Activated naive CD4-positive, alpha-beta T cell treated with anti-CD3 and anti-CD28 coated beads, Interleukin-2, amount 50 U/mL, for 24 hours (primary cell): ENCODE measurements around the gene VPREB3.

ENCODE experiments used
- H3K27ac Mint-ChIP-seq: one replicate; pipeline ENCODE4 v1.8.0; 2021; ENCODE audit warnings: mild to moderate bottlenecking, mixed read lengths
- H3K27me3 Mint-ChIP-seq: one replicate; pipeline ENCODE4 v1.8.0; 2021; ENCODE audit warnings: mixed read lengths
- H3K36me3 Mint-ChIP-seq: one replicate; pipeline ENCODE4 v1.8.0; 2021; ENCODE audit warnings: mixed read lengths
- H3K4me1 Mint-ChIP-seq: one replicate; pipeline ENCODE4 v1.8.0; 2021; ENCODE audit warnings: mixed read lengths
- H3K4me3 Mint-ChIP-seq: one replicate; pipeline ENCODE4 v1.8.0; 2021; ENCODE audit warnings: mild to moderate bottlenecking, mixed read lengths
- H3K9me3 Mint-ChIP-seq: one replicate; pipeline ENCODE4 v1.8.0; 2021; ENCODE audit warnings: mixed read lengths

Gene VPREB3

GRCh38 chr22:23786752-23787599, 32.8 kb upstream of the VPREB3 start, which contains the start of gene SMARCB1:
TSS of gene SMARCB1 (plus strand) at chr22:23786966. CDS start at chr22:23787170, 204 bp downstream.
- Mint-ChIP-seq H3K4me1 (peaks cover 44% of the 10 kb centered on the region), H3K27ac (peak within 1 kb of the TSS; percentile 96), H3K9me3 (no peaks in the 10 kb centered on the region), H3K27me3 (no peaks in the 10 kb centered on the region), H3K36me3 (no peaks in the 10 kb centered on the region), H3K4me3 (peak within 1 kb of the TSS; percentile 91)

- H3K4me3 Mint-ChIP-seq = peak overlapping the region; percentile 91
- H3K4me1 Mint-ChIP-seq = peaks cover 38% of the 10 kb centered on the region
- H3K9me3 Mint-ChIP-seq = no peaks in the 10 kb centered on the region
These were observed 32.1 kb upstream of the VPREB3 start for GRCh38 chr22:23786261-23786710.

DNA sequence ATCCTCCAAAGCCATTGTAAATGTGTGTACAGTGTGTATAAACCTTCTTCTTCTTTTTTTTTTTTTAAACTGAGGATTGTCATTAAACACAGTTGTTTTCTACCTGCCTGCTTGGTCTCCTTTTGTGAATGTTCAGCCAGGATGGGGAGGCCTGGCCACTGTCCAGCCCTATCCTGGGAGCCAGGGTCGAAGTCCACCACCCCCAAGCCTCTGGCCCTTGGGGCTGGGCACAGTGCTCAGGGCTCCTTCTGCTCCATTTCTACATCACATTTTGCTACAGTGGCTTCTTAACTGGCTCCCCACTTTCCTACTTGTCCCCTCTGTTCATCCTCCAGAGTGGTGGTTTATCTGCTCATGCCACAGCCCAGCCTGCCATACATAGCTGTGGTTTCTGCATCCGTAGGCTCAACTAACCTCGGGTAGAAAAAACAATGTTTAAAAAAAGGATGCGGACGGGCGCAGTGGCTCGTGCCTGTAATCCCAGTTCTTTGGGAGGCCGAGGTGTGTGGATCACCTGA, 30.0 kb upstream of the VPREB3 start:
- Mint-ChIP-seq H3K4me3 (no peak overlapping the region), H3K27ac (no peak overlapping the region), H3K27me3 (no peaks in the 10 kb centered on the region), H3K4me1 (peaks cover 30% of the 10 kb centered on the region), H3K36me3 (no peaks in the 10 kb centered on the region), H3K9me3 (no peaks in the 10 kb centered on the region)

More at GRCh38 chr22:23786261-23786710, 32.1 kb upstream of the VPREB3 start:
- no peaks in the 10 kb centered on the region for H3K27me3 Mint-ChIP-seq
- H3K27ac Mint-ChIP-seq = peak overlapping the region; percentile 96
- no peaks in the 10 kb centered on the region for H3K36me3 Mint-ChIP-seq

DNA sequence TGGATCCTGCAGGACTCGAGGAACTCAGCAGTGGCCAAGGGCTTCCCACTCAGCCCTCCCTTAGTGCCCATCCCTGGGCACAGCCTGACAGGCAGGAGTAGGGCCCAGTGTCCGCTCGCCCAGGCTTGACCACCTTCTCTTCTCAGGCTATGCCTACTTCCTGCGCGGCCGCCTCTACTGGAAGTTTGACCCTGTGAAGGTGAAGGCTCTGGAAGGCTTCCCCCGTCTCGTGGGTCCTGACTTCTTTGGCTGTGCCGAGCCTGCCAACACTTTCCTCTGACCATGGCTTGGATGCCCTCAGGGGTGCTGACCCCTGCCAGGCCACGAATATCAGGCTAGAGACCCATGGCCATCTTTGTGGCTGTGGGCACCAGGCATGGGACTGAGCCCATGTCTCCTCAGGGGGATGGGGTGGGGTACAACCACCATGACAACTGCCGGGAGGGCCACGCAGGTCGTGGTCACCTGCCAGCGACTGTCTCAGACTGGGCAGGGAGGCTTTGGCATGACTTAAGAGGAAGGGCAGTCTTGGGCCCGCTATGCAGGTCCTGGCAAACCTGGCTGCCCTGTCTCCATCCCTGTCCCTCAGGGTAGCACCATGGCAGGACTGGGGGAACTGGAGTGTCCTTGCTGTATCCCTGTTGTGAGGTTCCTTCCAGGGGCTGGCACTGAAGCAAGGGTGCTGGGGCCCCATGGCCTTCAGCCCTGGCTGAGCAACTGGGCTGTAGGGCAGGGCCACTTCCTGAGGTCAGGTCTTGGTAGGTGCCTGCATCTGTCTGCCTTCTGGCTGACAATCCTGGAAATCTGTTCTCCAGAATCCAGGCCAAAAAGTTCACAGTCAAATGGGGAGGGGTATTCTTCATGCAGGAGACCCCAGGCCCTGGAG, 29.3 kb upstream of the VPREB3 start:
- H3K9me3 Mint-ChIP-seq = no peaks in the 10 kb centered on the region
- H3K4me1 Mint-ChIP-seq = peaks cover 27% of the 10 kb centered on the region
- H3K27me3 Mint-ChIP-seq = no peaks in the 10 kb centered on the region
- no peak overlapping the region for H3K4me3 Mint-ChIP-seq
- no peak overlapping the region for H3K27ac Mint-ChIP-seq
- no peaks in the 10 kb centered on the region for H3K36me3 Mint-ChIP-seq

DNA sequence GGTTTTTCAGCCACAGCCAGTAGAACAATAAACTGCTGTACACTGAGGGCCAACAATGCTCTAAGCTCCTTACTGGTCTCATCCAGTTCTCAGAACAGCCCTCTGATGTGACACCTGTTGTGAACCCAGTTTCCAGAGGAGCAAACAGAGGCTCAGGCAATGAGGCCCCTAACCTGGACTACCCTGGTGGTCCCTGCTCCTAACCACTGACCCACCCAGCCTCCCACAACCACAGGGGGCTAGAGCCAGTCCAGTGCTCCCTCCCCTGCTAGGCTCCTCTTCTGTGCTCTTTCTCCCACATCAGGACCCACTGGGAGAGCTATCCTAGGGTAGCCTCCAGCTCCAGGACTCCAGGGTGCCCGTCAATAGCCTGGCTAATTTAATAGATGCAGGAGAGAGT, 28.5 kb upstream of the VPREB3 start:
- H3K9me3 Mint-ChIP-seq = no peaks in the 10 kb centered on the region
- H3K27me3 Mint-ChIP-seq = no peaks in the 10 kb centered on the region
- H3K4me3 Mint-ChIP-seq = no peak overlapping the region
- no peaks in the 10 kb centered on the region for H3K36me3 Mint-ChIP-seq
- H3K4me1 Mint-ChIP-seq = peaks cover 18% of the 10 kb centered on the region
- H3K27ac Mint-ChIP-seq = no peak overlapping the region

GRCh38 chr22:23782252-23782651, 28.0 kb upstream of the VPREB3 start:
- Mint-ChIP-seq H3K27ac (no peak overlapping the region), H3K4me1 (peaks cover 15% of the 10 kb centered on the region), H3K4me3 (no peak overlapping the region), H3K27me3 (no peaks in the 10 kb centered on the region), H3K9me3 (no peaks in the 10 kb centered on the region), H3K36me3 (no peaks in the 10 kb centered on the region)

DNA sequence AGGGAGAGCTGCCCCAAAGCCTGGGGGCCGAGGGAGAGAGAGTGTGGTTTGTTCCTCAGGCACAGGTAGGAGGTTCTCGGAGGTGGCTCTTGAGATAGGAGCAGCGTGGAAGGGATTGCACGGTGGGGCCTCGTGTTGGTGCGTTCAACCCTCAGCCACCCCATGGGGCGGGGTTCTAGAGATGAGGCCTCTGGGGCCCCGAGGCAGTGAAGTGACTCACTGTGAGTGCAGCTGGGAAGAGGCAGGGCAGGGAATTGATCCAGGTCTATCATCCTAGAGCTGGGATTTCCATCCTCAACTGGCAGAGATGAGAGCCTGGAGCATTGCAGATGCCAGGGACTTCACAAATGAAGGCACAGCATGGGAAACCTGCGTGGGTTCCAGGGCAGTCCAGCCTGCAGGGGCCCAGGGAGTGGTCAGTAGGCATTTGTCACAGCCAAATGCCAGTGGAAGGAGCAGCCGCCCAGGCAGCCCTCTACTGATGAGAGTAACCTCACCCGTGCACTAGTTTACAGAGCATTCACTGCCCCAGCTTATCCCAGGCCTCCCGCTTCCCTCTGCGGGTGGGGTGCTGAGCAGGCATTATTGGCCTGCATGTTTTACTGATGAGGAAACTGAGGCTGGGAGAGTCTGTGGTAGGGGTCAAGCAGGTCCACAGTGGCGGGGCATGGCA, 27.4 kb upstream of the VPREB3 start:
- no peaks in the 10 kb centered on the region for H3K27me3 Mint-ChIP-seq
- H3K36me3 Mint-ChIP-seq = no peaks in the 10 kb centered on the region
- H3K27ac Mint-ChIP-seq = no peak overlapping the region
- H3K9me3 Mint-ChIP-seq = no peaks in the 10 kb centered on the region
- H3K4me1 Mint-ChIP-seq = peaks cover 14% of the 10 kb centered on the region
- no peak overlapping the region for H3K4me3 Mint-ChIP-seq

DNA sequence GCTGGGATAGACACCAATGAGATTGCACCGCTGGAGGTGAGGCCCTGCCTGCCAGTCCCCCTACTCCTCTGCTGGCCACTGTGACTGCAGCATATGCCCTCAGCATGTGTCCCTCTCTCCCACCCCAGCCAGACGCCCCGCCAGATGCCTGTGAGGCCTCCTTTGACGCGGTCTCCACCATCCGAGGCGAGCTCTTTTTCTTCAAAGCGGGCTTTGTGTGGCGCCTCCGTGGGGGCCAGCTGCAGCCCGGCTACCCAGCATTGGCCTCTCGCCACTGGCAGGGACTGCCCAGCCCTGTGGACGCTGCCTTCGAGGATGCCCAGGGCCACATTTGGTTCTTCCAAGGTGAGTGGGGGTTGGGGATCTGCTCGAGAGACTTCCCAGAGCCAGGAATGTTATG, 26.8 kb upstream of the VPREB3 start:
- peaks cover 8% of the 10 kb centered on the region for H3K4me1 Mint-ChIP-seq
- H3K9me3 Mint-ChIP-seq = no peaks in the 10 kb centered on the region
- no peaks in the 10 kb centered on the region for H3K27me3 Mint-ChIP-seq
- H3K36me3 Mint-ChIP-seq = no peaks in the 10 kb centered on the region
- H3K4me3 Mint-ChIP-seq = no peak overlapping the region
- H3K27ac Mint-ChIP-seq = no peak overlapping the region

GRCh38 chr22:23780146-23780748, 26.0 kb upstream of the VPREB3 start:
- H3K27ac Mint-ChIP-seq = no peak overlapping the region
- H3K9me3 Mint-ChIP-seq = no peaks in the 10 kb centered on the region

DNA sequence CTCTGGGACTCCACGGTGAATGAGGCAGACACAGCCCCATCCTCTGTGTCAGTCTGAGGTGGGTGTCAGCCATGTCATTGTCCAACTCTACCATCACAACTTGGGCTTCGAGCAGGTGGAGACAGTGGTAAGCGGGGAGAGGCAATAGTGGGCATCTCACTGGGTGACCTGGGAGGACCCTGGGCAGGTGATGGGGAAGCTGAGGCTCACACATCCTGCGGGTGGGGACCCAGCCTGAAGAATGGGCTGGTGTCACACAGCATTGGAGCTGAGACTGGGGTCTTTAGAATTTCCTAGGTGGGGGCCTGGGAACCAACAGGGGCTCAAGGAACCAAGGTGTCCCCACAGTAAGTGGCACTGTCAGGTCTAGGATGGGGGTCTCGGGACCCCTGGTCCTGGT, 25.5 kb upstream of the VPREB3 start:
- Mint-ChIP-seq H3K36me3 (no peaks in the 10 kb centered on the region), H3K27ac (no peak overlapping the region), H3K9me3 (no peaks in the 10 kb centered on the region), H3K4me3 (no peak overlapping the region), H3K4me1 (peaks cover 7% of the 10 kb centered on the region), H3K27me3 (no peaks in the 10 kb centered on the region)

More at GRCh38 chr22:23780146-23780748, 26.0 kb upstream of the VPREB3 start:
- Mint-ChIP-seq H3K4me3 (no peak overlapping the region), H3K4me1 (peaks cover 7% of the 10 kb centered on the region), H3K27me3 (no peaks in the 10 kb centered on the region), H3K36me3 (no peaks in the 10 kb centered on the region)

- Mint-ChIP-seq H3K27ac (no peak overlapping the region), H3K9me3 (no peaks in the 10 kb centered on the region), H3K4me3 (no peak overlapping the region), H3K36me3 (no peaks in the 10 kb centered on the region), H3K4me1 (peaks cover under 1% of the 10 kb centered on the region), H3K27me3 (no peaks in the 10 kb centered on the region)
These were observed 24.9 kb upstream of the VPREB3 start for GRCh38 chr22:23779083-23779482.

GRCh38 chr22:23778577-23778900, 24.3 kb upstream of the VPREB3 start:
- Mint-ChIP-seq H3K36me3 (no peaks in the 10 kb centered on the region), H3K4me1 (peaks cover under 1% of the 10 kb centered on the region), H3K9me3 (no peaks in the 10 kb centered on the region), H3K27me3 (no peaks in the 10 kb centered on the region), H3K27ac (no peak overlapping the region), H3K4me3 (no peak overlapping the region)

DNA sequence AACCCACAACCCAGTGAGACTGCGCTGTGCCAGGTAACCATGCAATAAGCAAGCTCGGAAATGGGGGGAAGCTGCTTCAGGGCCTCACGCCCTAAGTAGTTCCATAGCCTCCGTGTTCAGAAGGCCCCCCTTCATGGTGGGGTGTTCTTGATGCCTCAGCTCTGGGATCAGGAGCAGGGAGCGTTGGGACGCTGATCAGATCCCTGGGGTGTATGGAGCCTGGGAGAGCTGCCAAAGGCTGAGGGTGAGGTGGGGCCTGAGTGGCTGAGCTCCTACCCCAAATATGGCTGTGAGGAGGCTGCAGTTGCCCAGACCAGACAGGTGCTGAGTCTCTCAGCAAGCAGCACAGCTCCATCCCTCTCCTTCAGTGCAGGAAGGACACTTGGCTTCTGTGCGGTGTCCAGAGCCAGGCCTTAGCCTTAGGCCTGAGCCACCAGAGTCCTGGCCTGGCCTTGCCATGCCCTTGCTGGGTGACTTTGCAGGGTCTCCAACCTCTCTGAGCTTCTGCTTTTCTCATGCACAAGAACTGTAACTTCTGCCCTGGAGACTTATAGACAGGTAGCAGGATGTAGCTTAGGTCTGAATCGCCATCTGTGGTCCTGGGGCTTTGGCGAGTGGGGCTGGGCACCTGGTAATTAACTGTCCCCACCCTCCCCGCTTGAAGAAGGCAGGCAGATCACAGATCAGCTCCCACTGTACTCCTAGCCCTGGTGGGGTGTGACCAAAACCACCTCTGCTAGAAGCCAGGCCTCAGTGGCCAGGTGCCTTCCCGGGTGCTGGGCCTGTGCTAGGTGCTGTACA, 23.8 kb upstream of the VPREB3 start:
- Mint-ChIP-seq H3K27me3 (no peaks in the 10 kb centered on the region), H3K4me1 (peaks cover 6% of the 10 kb centered on the region), H3K4me3 (no peak overlapping the region), H3K27ac (no peak overlapping the region), H3K9me3 (no peaks in the 10 kb centered on the region), H3K36me3 (no peaks in the 10 kb centered on the region)

DNA sequence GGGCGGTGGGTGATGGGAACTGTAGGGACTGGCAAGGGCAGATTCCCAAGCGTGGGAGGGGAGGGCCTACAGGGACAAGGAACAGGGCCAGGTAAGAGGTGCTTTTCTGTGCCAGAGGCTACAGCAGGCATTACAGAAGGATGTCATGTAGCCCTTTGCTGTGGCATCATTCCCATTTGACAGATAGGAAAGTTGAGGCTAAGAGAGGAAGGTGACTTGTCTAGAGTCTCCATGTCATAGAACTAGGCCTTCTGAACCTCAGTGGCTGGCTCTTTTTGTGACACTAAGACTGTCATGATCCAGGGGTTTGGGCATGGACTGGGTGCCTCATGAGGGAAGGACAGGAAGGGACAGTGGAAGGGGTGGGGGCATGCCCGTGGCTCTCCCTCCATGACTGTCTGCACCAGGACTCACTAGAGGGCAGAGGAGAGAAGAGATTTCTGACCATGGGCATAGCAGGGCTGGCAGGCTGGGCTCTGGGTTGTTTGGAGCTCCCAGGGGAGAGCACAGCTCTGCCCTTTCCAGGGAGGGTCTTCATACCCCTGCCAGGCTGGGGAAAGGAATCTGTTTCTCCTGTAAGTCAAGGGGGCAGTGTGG, 21.7 kb upstream of the VPREB3 start:
- Mint-ChIP-seq H3K4me1 (peaks cover 15% of the 10 kb centered on the region), H3K36me3 (no peaks in the 10 kb centered on the region), H3K9me3 (no peaks in the 10 kb centered on the region), H3K4me3 (no peak overlapping the region), H3K27me3 (no peaks in the 10 kb centered on the region), H3K27ac (no peak overlapping the region)
